ENCODE measurements around the gene PRDX1. TPM values are rescaled to one million over a fixed set of nuclear protein-coding genes. Genes with fewer than 3 reads are reported as not detected.

PRDX1 gene
- total RNA-seq (2014; rRNA removed): 507 and 546 TPM in 2 replicates
- 1,051 TPM for polyA plus RNA-seq (2012)

DNA sequence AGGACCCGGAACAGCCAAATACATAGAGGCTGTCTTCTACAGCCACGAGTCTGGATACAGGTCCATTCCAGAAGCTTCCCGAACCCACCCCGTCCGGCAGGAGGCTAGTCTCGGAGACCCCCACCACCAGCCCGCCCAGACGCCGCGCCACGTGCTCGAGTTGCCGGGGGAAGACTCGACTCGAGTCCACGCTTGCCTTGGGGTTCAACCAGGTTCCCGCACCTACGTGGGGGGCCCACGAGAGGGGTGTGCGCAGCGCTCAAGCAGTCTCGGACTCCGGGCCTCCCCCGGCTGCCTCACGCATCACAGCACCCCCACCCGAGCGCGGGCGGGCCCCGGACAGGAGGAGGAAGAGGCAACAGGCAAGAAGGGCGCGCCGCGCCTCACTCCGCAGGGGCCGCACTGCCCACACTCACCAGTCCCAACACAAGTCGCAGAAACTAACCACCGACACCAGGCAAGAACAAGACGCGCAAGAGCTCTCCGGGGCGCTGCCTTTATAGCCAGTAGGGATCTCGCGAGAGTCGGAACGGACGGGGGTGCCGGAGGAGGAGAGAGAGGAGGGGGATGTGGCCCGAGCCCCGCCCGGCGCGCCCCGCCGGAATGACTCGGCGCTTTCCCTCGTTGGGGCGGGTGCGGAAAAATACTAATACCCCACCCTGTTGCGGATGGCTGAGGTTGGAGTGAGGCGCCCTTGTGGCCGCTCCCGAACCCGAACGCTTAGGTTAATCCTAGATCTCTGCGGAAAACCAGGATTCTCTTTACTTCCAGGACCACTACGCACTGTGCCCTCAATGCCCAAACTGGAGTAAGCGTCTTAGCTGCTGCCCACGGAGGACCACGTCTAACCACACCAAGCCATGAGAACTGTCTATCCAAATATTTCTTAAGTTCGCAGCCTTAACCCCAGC, at the start of gene PRDX1:
PRDX1 (minus strand) TSS at position 472 of the 911 bp plus-strand sequence. CDS start 2,841 bp downstream, outside the sequence.
- peak; percentile 97 for DNase-seq (ENCODE audit: low read depth)

DNA sequence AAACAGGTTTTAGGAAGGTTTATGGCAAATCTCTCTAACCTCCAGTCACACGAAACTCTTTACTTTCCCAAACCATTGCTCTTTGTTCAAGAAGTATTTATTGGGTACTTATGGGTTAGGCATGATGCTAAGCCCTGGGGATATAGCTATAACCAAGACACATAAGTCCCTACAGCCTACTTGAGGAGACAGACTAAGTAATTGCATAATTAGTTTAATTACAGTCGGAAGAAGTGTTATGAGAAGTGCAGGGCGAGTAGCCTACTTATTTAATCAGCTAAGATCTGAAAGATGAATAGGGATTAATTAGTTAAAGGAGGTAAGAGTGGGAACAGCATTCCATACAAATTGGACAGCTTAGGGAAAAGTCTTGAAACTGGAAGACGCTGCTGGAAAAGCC, 48.9 kb upstream of the PRDX1 start:
- DNase-seq (ENCODE audit: low read depth): no peak

- DNase-seq (ENCODE audit: low read depth): peak; percentile 68
Observed at GRCh38 chr1:45569962-45570581, 48.4 kb upstream of the PRDX1 start.

DNA sequence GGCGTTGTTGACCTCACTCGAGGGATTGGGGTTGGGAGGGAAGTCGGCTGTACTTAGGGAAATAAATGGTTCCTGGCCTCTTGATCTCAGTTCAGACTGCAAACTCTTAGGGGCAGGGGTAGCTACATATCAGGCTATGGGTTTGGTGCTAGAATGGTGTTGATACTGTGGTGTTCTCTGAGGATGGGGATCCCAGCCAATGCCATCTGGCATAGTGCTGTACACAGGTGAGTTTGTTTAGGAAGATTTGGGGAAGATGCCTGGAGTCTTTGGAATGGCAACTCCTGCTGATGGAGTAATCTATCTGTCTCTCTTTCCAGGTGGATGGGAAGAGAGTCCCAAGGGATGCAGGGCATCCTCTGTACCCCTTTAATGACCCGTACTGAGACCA, 47.9 kb upstream of the PRDX1 start:
- DNase-seq (ENCODE audit: low read depth): no peak

- no peak for DNase-seq (ENCODE audit: low read depth)
Observed at GRCh38 chr1:45568421-45568820, 46.7 kb upstream of the PRDX1 start.

DNA sequence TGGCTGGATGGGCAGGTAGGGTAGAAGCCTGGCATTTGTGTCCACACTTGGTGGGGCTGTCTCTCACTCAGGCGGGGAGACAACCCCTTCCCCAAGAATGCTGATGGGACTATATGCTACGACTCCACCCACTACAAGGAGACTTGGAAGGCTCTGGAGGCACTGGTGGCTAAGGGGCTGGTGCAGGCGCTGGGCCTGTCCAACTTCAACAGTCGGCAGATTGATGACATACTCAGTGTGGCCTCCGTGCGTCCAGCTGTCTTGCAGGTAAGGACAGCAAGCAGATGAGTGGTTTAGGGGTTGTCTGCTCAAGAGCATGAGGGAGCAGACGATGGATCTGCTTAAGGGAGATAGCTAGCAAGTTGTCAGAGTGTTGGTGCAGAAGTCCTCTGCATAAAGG, 46.2 kb upstream of the PRDX1 start:
- DNase-seq (ENCODE audit: low read depth): no peak

DNA sequence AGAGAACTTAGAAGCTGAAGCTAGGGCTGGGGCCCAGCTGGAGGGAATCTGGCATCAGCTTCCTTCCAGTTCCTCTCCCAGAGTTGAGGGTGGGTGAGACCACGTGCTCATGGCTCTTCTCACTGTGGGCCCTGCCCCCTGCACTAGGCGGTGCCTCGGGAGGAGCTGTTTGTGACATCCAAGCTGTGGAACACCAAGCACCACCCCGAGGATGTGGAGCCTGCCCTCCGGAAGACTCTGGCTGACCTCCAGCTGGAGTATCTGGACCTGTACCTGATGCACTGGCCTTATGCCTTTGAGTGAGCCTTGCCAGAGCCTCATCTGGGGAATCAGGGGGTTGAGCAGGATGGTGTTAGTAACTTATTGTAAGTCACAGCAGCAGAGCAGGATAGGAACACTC, 45.0 kb upstream of the PRDX1 start:
- DNase-seq (ENCODE audit: low read depth): no peak

- no peak for DNase-seq (ENCODE audit: low read depth)
Observed at GRCh38 chr1:45563843-45564242, 42.2 kb upstream of the PRDX1 start.

- peak; percentile 46 for DNase-seq (ENCODE audit: low read depth)
Observed at GRCh38 chr1:45557422-45557944, 35.8 kb upstream of the PRDX1 start.

- DNase-seq (ENCODE audit: low read depth): no peak
Observed at GRCh38 chr1:45554198-45554597, 32.5 kb upstream of the PRDX1 start.

GRCh38 chr1:45552331-45552730, 30.6 kb upstream of the PRDX1 start:
- no peak for DNase-seq (ENCODE audit: low read depth)

DNA sequence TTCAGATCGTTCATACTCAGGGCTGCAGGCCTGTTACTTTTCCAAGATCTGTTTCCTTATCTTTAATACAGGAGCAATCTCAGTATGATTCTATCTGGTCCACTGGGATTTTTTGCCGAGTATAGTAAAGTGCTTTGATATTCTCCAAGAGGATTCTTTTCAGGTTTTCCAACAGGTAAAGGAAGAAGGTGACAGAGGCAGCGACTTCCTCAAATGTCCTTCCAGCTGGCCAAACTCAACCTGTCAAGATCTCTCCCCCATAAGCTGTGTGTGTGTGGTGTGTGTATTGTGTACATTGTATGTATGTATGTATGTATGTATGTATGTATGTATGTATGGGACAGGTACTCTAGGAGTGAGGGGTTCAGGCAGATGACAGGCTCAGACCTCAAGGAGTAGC, 30.0 kb upstream of the PRDX1 start:
- DNase-seq (ENCODE audit: low read depth): no peak

DNA sequence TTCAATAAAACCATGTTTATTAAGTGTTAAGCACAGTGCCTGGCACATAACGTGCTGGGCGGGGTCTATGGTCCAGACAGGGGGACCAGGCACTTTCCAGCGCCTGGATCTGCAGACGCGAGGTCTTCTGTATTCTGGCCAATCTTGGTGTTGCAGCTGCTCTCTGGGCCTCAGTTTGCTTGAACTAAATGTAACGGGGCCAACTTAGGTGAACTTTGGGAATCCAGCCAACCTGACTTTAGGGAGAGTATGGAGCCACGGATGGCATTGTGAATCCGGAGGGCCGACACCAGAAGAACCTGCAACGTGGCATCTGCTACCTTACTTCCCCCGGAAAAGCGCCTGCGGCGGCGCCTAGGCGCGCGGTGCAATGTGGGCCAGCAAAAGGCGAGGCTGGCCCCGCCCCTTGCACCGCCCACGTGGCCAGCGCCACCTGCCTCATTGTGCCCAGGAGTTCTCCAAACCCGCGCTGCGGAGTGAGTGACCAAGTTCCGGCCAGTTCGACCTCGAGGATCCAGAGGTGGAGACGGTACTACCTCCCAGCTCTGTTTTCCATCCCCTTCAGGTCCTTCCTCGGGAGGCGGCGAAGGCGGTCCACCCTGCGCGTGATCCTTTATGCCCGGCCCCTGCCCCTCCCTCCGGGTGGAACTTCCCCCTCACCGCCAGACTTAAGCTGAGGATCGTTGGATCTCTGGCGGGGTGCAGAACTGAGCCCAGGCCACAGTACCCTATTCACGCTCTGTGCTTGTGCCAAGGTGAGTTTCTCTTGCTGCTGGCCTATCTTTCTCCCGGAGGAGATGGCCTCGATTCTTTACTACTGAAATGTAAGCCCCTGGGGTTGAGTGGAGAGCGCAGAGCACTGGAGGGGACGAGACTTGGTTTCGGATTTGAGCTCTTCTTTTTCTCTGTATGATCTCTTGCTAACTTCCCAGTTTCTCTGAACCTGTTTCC, 29.0 kb upstream of the PRDX1 start, which contains the start of gene AKR1A1:
AKR1A1 (plus strand) TSS at position 426 of the 951 bp plus-strand sequence. CDS start 10,969 bp downstream, outside the sequence.
- peak; percentile 78 for DNase-seq (ENCODE audit: low read depth)

GRCh38 chr1:45545553-45546310, 24.0 kb upstream of the PRDX1 start:
- peak; percentile 28 for DNase-seq (ENCODE audit: low read depth)

DNA sequence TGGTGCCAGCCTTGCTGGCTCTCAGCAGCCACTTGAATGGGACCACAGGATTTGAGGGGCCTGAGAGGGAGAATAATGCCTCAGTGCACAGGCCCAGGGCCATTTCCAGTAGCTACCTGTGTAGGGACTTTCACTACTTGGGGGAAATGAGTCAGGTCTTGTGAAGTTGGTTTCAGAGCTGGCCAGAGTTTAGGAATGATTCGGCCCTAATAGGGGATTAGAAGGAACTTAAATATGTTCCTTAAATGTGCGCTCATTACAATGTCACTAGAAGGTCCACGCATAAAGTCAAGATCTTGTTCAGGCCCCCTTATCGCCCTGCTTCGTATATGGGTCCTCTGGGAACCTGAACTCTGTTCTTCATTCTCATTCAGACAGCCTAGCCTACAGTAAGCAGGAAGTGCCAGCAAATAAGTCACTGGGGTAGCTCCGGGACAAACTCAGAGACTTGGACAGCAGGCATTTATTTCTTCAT, 23.4 kb upstream of the PRDX1 start:
- DNase-seq (ENCODE audit: low read depth): no peak

GRCh38 chr1:45544530-45544929, 22.8 kb upstream of the PRDX1 start:
- no peak for DNase-seq (ENCODE audit: low read depth)

DNA sequence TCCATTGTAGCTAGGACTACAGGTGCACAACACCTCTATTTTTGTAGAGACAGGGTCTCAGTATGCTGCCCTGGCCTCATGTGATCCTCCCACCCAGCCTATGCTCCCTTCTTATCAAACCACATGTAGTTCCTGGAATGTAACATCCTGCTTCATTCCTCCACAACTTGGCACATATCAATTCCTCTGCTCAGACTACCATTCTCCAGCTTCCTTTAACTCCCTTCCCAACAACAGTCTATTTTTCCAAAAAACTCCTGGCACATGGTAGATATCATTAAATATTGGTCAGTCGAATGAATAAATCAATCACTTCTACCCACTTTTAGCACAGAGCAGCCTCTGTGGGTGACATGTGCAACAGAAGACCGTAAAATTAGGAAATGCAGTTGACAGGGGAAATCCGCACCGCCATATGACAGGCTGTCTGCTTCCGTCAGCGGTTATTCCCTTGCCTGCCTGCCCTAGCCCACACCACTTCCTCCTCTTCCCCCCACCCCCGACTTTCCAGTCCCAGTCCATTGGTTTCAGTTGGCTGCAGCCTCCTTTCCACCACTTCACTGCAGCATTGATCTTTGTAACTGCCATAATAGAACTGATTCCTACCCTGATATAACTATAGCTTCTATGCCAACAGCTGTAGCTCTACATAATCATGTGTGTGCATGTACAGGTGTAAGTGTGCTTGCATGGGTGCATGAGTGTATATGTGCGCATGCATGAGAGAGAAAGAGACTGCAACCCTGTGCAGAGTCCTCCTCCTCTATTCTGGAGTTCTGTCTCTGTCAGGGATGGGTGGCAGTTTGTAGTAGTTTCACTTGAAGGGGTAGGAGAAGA, 22.1 kb upstream of the PRDX1 start:
- no peak for DNase-seq (ENCODE audit: low read depth)

- DNase-seq (ENCODE audit: low read depth): no peak
Observed at GRCh38 chr1:45542591-45542990, 20.9 kb upstream of the PRDX1 start.

GRCh38 chr1:45541193-45541592, 19.5 kb upstream of the PRDX1 start:
- no peak for DNase-seq (ENCODE audit: low read depth)

GRCh38 chr1:45536886-45537285, 15.2 kb upstream of the PRDX1 start:
- DNase-seq (ENCODE audit: low read depth): no peak

Measured in LHCN-M2 (cell line).